ENCODE results near the gene PPP1R17.

The PPP1R17 gene
- 0 reads per million in 2 donors for total RNA-seq

DNA sequence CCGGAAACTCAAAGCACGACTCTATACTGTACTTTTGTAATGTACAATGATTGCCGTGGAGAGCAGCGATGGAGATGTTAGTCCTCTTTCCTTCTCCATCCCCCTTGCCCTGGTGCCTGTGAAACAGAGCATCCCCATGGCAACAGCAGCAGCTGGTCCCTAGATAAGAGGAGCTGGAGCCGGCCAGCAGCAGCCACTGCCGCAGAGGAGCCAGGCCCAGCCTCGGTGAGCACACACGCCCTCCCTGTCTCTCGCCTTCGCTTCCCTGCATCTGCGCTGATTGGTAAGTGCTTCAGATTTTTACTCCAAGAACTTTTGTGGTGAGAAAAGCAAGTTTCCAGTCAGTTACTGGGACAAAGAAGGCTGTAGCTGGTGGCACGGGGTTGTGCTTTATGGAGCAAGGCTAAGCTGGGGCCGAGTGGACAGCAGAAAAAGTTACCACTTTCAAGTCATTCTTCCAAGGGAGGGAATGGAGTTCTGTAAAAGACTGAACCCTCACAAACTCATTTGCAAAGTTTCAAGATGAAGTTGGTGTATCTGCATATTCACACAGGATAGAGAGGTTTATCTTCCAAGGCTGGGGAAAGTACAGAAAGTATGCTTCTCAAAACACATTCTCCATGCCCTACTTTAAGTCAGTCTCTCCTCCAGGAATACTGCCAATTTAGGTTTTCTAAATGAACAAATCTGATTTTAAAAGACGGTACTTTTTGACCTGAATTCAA lies at the start of gene PPP1R17:
PPP1R17 (plus strand) TSS at position 192 of the 725 bp plus-strand sequence. CDS start 5,227 bp downstream, outside the sequence.
- DNase-seq, result no peak

DNA sequence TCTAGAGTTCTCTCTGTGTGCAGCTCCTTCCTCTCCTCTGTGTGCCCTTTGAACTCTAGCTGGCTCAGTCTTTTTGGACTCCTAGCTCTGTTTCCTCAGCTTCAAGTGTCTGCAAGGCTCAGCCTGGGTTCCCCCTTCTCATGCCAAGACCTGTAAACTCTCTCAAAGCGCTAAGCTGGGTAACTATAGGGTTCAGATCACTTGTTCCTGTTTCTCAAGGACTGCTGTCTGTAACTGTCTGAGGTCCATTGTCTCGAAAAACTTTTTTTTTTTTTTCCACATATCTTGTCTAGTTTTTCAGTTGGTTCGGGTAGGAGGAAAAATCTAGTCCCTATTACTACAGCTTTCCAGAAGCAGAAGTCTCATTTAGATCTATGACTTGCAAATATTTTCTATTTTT lies 46.6 kb upstream of the PPP1R17 start:
- DNase-seq, result no peak

DNA sequence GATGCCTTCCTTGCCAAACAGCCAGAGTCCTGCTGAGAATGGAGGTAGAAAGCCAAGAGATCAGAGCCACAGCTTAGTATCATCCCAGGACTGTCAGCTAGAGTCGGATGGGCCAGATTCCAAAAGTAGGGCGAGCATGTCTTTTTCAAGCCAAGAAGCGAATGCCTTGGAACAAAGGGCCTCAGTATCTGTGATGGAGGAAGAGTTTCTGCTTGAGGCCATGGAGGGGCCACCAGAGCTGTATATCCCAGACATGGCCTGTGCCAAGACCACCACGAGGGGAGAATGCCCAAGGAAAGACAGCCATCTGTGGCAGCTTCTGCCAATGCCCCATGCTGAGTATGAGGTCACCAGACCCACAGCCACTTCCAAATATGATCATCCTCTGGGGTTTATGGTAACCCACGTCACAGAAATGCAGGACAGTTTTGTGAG lies 44.3 kb upstream of the PPP1R17 start:
- no peak for DNase-seq

DNA sequence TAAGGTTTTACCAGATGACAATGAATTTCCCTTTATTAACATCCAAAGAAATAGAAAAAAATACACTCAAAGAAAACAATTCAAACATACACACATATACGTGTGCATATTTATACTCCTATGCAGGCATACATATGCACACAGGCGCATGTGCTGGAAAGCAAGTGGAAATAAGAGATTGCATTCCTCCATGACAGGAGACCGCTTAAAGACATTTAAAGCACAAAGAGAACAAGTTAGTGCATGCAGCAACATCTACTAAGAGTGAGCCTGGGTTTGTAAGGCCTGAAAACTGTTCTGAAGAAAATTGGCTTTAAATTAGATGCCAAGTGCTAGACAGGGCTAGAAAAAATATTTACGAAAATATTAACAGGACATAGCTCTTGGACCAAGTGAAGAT lies 40.1 kb upstream of the PPP1R17 start:
- DNase-seq, result no peak

DNA sequence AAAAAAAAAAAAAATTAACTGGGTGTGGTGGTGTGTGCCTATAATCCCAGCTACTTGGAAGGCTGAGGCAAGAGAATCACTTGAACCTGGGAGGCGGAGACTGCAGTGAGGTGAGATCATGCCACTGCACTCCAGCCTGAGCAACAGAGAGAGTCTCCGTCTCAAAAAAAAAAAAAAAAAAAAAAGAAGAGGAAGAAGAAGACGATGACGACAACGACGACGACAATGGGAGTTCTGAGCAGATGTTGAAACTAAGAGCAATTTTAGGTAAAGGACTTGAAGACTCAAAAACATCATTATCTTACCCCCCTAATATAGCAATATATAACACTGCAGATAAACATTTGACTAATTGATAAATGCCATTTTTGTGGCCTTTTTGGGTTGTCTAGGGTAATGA lies 39.5 kb upstream of the PPP1R17 start:
- no peak for DNase-seq

DNA sequence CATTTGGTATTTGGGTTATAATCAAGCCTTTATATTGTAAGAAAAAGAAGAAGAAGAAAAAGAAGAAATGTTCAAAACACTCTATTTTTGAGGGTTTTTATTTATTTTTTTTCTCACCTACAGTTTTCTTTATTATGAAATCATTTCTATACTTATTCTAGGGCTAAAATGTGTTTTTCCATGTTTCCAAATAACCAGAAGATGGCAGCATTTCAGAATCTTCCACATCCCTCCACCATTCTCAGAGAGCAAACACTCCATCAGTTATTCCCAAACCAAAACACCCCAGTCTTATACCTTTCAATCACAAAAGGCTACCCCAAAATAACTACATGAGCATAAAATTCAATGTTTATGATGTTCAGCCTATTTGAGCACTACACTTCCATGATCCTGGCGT lies 38.7 kb upstream of the PPP1R17 start:
- DNase-seq, result no peak

DNA sequence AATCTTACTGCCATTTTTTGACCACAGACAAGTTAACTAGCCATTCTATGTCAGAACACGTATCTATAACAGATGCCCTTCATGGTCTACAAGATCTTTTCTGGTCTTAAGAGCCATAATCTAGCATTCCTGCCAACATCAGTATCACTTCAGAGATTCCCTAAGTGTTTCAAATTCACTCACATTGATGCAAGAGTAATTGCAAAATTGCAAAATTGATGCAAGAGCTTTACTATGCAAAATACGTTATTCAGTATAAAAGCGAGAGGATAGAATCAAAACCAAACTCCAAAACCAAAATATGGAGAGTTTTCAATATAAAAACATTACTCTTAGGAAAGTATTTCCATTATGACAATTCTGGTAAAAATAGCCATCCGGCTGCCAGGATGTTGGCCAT lies 38.1 kb upstream of the PPP1R17 start:
- no peak for DNase-seq

DNA sequence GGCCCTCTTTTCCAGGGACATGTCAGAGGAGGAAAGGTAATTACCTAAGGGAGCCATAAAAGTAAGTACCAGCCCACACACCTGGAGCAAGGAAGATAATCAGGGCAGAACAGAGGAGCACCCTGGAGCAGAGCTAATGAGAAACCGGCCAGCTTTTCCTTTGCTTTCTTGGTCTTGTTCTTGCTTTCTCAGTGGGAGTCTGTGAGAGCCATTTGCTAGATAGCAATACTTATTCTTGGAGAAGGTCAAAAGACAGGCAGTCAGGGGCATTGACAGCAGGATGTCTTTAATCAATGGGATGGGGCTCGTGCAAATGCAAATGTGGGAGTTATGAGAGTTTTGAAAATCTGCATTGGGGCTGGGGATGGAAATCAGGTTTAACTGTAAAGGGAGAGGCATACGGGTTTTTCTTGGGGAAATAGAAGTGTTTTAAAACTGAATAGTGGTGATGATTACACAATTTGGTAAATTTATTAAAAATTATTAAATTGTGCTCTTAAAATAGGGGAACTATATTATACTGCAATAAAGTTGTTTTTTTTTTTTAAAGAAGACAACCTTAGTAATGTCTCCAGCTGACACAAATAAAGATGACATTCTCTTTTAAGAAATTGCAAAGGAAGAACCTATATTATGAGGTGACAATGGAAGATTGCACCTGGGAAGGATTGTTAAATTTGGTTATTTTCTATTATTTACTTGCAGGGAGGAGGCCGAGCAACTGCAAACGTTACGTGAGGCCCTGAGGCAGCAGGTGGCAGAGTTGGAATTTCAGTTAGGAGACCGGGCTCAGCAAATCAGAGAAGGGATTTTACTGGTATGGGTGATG lies 35.6 kb upstream of the PPP1R17 start:
- no peak for DNase-seq

DNA sequence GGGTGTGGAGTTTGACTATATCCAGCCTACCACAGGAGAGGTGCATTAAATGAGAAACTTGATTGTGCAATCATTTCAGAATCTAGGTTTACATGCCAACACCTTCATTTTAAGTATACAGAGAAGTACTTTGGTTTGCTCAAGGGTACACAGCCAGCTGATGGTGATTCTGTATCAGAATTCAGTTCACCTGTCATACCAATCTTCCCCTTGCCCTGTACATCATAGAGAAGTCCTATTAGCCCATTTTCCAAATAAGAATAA lies 35.0 kb upstream of the PPP1R17 start:
- DNase-seq, result no peak

DNA sequence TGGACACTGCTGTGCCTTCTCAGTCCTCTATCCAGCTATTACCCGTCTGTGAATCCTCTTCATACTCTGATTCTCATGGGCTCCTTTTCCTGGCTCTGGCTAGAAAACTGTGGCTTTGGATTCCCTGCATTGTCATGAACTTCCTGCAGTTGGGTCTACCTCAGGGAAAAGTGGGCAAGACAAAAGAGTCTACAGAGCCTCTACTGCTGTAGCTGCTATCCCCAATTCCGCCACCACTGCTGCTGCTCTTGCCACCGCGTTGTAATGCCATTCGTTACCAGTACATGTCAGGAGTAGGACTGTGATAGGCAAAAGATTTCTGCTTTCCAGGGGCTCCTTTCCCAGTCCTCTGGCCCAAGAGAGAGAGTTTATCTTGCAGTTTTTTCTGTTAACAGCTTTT lies 23.9 kb upstream of the PPP1R17 start:
- no peak for DNase-seq

DNA sequence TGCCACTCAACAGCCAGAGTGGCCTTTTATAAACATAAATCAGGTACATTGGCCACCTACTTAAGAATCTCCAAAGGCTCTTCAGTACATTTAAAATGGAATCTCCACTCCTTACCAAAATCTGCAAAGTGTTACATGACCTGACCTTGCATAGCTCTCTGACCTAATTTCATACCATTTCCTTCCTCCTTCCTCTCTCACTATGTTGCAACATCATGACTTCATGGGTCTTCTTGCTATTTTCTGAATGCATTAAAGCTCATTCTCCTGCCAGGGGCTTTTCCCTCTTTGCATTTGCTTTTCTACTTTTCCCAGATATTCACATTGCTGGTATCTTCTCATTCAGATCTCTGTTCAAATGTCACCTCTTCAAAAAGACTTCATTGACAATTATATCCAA lies 22.1 kb upstream of the PPP1R17 start:
- DNase-seq, result no peak

DNA sequence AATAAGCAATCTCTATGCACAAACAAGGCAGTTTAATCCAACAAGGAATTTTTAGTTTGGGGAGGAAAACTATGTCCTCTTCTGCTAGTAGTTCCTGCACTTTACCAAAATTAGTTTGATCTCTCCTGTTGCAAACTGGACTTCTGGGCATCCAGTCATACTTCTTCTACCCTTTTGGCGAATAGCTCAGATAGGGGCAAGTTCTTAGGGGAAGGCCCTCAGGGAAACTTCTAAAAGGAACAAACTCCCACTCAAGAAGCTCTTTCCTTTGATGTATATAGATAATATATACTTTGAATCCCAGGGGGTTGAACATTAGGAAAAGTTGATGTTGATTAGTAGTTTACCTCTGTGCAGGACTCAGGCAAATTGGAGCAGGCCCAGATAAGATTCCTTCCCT lies 21.5 kb upstream of the PPP1R17 start:
- DNase-seq, result no peak

DNA sequence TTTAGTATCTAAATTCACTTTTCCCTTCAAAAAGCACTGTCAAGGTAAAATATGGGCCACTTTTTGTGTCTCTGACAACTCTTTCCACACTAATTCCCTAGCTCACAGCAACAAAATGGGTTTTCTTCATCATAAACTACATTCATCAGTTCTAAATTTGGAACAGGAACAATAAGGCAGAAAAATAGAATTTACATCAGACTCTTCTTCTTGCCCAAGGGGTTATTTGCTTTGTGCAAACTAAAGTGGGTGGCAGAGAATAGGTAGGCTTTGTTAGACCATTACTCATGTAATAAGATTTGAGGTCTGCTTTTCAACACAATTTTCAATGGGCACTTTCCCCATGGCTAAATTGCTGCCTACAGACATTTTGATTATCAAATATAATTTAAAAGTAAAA lies 17.6 kb upstream of the PPP1R17 start:
- no peak for DNase-seq

DNA sequence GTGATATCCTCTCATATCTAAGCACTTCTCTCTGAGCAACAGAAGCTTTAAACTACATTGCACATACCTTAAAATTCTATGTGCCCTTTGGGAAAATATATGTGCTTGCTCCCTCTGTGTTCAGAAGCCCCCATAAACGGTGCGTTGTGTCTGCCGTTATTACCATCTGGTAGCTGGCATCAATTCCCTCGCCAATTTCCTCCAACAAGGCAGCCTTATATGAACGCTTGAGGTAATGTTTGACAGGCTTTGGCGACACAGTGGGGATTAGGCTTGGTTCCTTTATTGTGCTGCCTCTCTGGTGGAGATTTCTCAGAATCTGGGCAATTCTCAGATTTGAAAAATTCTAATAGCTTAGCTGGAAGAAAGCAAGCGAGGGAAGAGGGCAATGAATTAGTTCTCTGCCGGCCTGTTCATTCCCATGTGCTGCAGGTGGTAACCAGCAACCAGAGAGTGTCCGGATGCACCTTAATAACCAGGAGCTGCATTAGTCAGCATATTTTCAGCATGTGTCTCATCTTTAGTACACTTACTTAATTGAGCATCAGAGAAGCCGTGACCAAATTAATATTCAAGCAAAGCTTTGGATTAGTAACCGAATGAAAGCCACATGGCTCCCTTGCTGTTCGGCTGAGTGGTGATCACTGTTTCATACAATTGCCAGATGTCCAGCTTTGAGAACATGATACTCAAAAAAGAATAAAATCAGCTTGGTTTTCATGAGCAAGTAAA lies 7.3 kb upstream of the PPP1R17 start:
- no peak for DNase-seq

DNA sequence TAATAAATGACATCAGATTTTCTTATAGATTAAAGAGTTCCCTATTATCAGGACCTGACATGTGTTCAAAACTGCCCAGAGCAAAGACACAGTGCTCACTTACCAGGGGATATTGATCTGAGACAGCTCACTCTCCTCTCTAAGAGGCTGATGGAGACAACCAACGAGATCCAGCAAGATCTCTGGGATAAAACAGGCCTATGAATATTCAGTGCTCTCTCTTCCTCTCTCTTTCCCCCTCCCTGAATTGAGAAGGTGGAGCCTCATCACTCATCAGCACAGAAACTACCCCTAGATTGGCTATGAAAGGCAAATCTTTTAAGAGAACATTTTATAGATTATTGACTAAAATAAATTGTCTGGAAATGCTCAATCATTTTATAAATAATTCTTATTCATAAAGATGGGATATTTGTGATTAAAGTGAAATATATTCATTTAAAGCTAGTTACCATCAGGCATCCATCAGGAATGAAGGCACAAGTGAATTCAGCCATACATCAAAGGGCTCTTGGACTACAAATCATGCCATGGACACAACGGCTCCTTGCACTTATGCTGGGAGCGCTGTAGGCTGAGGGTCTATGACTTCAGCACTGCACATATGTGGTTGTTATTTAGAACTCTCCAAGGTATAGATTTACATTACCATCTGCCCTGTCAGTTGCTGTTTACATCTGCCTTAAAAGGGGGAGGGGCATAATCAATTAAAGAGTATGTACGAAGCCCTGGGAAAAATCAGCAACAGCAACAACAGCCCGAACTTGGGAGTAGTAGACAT lies 3.4 kb upstream of the PPP1R17 start:
- DNase-seq, result no peak

DNA sequence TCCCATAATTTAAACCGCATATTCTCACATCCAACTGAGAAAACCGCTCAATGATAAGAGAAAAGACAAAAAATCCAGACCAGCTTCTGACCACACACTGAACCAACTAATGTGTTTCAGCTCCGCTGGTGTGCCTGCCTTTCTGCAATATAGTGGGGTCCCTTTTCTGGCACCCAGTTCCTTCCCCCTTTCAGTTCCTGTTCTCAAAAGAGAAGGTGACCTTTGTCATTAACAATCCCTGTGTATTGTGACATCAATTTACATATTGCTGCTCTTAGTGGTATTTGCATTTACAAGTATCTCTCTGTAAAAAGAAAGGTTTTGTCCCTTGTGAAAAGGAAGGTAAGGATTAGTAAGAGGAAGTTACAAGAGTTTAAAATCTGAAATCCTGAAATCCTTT lies 1.4 kb downstream of the PPP1R17 start:
- no peak for DNase-seq

DNA sequence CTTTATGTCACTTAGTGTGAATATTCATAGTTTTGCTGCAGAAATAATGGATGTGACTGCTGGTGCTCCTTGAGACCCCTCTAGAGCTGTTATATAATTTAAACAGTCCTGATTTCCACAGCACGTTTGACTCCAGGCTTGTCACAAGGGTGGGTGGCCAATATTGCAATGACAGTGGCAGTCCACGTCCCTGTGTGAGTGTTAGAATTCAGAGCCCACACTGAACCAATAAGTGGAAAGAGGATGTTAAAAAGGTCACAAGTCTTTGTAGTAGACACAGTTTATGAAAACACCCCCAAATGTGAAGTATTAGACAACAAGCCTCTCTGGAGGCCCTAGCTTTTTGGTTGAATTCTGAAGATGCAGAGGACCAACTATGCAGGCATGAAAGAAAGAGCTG lies 2.0 kb downstream of the PPP1R17 start:
- DNase-seq, result no peak

DNA sequence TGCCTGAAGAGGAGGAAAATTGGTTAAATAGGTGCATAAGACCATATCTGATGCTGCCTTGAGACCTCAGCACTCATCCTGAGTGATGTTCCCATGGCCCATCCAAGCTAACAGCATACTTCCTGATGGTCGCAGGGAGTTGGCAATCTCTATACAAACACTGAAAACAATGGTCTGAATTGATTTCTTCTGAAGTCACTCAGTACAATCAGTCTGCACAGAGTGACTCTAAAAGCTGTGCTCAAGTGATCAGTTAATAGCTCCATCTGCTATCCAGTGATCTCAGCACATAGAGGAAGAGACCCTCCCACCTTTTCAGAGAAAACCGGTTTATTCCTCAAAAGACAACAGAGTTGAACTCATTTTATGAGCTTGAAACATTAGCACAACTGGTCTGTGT lies 3.9 kb downstream of the PPP1R17 start:
- DNase-seq, result no peak

DNA sequence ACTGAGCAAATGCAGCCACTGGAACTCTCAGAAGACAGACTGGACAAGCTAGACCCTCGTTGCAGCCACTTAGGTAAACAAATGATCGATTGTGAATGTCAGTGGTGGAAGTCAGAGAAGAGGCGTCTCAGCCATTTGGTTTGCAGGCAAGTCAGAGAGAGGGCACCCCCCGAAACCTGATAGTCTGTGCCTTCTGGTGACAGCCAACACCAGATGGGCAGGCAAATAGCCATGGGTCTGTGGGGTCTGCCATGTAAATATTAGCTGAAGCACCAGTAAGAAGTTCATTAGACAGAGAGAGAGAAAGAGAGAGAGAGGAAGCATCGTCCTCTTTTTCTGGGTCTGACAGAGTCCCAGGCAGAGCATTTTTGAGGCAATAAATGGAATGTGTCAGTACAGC lies 5.4 kb downstream of the PPP1R17 start:
- DNase-seq, result no peak

DNA sequence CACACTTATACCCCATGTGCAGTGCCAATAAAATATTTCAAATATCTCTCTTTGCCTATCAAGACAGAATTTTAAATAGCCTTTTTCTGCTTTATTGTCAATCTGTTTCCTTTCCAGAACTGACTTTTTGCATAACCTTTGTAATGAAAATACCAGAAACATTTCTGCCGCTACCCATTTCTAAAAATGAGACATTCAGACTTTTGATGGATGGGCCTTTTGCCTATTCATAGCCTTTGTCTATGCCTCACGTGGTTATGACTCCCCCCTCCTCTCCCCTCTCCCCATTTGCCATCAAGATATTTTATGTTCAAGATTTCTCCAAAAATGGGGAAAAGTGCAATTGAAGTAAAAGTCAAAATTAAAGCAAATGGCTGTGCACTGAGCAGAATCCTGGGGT lies 5.9 kb downstream of the PPP1R17 start:
- no peak for DNase-seq

DNA sequence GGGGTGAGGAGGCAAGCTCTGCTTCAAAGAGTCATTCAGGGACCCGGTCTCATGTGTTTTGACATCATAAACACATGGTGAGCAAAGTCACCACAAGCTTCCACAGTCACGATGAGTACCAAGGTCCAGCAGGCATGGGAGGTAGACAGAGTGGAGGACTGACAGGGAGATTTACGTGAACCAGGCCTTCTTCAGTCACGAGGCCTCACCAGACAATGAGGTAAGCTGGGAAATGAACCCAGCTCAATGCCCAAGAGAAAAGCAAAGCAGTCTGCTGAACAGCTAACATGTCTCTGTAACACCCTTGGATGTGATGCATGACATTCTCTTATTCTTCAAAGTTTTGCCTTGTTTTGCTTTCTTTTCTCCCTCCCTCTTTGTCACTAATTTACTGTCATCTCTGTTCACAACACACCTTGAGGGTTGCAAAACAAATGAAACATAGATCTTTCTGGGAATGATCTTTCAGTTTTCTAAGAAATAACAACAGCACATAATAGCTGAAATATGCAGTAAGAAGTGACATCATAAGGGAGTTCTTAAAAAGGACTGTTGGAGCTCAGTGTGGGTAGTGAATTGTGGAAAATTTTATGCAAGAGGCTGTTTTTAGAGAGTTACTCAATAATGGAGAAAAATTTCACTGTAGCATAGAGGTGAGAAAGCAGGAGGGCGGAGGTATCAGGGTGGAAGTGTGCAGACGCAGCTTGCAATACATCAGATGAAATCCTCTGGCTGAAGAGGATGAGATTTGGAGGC lies 9.0 kb downstream of the PPP1R17 start:
- no peak for DNase-seq

DNA sequence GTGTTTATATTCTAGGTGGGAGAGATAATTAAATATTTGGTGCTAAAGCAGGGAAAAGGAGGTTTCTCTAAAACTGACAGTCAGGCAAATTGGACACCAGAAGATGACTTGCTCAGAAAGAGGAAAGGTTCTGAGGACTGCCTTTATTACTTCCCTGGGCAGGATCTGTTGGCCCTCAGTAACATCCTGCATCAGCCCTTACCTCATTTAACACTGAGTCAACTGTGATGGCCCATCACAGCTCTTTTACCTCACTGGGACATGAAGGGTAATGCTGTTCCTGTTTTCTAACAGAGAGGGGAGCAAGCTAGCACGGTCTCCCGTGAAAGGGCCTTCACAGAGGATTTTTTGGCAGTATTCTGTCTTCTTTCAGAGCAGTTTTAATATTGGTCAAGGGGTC lies 12.0 kb downstream of the PPP1R17 start:
- no peak for DNase-seq
